Fibroblast of upper back skin (primary cell): ENCODE data around the gene HSPA1A.
"Not testable (repeated sequence)": the region's sequence is repeated elsewhere in the genome, so short reads cannot be mapped to it uniquely, and the experiment has no call there.

Experiments
- DNase-seq: peaks from one replicate; pipeline ENCODE4 v3.0.0-alpha.2; 2013

Gene HSPA1A

GRCh38 chr6:31836474-31837368 is 21.4 kb downstream of the HSPA1A start:
- peak; percentile 17 for DNase-seq

GRCh38 chr6:31837369-31838113 is 22.2 kb downstream of the HSPA1A start:
- peak; percentile 19 for DNase-seq

DNA sequence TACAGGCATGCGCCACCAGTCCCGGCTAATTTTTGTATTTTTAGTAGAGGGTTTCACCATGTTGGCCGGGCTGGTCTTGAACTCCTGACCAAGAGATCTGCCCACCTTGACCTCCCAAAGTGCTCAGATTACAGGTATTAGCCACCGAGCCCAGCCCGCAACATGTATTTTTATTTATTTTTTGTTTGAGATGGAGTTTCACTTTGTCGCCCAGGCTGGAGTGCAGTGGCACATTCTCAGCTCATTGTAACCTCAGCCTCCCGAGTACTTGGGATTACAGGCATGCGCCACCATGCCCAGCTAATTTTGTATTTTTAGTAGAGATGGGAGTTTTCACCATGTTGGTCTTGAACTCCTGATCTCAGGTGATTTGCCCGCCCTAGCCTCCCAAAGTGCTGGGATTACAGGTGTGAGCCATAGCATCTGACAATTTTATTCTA is 22.8 kb downstream of the HSPA1A start:
- DNase-seq = not testable (repeated sequence)

DNA sequence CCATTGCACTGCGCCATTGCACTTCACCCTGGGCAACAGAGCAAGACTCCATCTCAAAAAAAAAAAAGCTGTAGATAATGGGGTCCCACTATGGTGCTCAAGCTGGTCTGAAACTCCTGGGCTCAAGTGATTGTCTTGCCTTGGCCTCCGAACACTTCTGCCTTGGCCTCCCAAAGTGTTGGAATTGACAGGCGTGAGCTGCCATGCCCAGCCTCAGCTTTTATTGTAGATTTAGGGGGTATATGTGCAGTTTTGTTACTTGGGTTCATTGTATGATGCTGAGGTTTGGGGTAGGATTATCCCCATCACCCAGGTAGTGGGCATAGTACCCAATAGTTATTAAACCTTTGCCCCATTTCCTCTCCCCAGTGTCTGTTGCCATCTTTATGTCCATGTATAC is 23.6 kb downstream of the HSPA1A start:
- no peak for DNase-seq

DNA sequence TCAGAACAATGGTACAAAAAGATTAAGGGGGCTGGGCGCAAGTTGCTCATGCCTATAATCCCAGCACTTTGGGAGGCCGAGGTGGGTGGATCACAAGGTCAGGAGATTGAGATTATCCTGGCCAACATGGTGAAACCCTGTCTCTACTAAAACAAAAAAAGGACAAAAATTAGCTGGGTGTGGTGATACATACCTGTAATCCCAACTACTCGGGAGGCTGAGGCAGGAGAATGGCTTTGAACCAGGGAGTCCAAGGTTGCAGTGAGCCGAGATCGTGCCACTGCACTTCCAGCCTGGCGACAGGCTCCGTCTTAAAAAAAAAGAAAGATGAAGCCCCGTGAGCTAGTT is 24.4 kb downstream of the HSPA1A start:
- not testable (repeated sequence) for DNase-seq

DNA sequence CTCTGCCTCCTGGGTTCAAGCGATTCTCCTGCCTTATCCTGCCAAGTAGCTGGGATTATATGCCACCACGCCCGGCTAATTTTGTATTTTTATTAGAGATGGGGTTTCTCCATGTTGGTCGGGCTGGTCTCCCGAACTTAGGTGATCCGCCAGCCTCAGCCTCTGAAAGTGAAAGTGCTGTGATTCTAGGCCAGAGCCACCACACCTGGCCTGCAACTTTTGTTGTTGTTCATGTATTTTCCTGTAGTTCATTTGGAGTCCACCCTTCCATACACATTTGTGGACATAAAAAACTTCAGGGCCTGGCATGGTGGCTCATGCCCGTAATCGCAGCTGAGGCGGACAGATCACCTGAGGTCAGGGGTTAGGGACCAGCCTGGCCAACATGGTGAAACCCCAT is 26.7 kb downstream of the HSPA1A start:
- no peak for DNase-seq

DNA sequence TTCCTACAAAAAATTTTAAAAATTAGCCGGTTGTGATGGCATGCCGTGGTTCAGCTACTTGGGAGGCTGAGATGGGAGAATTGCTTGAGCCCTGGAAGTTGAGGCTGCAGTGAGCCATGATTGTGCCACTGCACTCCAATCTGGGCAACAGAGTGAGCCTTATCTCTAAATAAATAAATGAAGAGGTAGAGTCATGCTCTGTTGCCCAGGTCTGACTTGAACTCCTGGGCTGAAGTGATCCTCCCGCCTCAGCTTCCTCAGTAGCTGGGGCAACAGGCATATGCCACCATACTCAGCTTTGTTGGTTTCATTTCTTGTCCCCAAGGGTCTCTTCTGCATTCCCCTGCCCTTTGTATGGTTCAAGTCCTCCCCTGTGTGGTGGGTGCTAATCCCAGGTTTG is 29.2 kb downstream of the HSPA1A start:
- no peak for DNase-seq

- DNase-seq = no peak
Measured at GRCh38 chr6:31847276-31847978, 32.1 kb downstream of the HSPA1A start.

DNA sequence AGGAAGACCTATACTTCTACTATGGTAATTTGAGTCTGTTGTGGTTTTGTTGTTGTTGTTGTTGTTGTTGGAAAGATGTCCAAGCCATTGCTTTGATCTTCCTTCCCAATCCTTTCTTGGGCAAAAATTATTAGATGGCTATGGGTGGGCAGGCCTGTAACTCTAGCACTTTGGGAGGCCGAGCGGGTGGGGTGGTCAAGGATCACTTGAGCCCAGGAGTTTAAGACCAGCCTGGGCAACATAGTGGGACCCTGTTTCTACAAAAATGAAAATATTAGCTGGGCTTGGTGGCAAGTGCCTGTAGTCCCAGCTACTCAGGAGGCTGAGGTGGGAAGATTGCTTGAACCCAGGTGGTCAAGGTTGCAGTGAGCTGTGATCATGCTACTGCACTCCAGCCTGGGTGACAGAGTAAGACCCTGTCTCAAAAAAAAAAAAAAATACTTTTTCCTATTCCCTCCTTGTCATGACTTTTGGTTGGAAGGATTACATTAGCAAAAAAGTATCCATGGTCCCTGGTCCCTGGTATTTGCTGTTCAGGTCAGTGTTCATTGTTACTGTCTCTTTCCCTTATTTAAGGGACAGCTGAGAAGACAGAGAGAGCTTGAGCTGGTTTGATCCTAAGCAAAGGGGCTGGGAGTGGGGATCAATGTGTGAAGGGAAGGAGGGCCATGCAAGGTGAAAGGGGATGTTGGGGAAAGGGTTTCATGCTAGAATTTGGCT is 35.6 kb downstream of the HSPA1A start:
- no peak for DNase-seq

GRCh38 chr6:31851485-31851832 is 36.1 kb downstream of the HSPA1A start:
- no peak for DNase-seq

DNA sequence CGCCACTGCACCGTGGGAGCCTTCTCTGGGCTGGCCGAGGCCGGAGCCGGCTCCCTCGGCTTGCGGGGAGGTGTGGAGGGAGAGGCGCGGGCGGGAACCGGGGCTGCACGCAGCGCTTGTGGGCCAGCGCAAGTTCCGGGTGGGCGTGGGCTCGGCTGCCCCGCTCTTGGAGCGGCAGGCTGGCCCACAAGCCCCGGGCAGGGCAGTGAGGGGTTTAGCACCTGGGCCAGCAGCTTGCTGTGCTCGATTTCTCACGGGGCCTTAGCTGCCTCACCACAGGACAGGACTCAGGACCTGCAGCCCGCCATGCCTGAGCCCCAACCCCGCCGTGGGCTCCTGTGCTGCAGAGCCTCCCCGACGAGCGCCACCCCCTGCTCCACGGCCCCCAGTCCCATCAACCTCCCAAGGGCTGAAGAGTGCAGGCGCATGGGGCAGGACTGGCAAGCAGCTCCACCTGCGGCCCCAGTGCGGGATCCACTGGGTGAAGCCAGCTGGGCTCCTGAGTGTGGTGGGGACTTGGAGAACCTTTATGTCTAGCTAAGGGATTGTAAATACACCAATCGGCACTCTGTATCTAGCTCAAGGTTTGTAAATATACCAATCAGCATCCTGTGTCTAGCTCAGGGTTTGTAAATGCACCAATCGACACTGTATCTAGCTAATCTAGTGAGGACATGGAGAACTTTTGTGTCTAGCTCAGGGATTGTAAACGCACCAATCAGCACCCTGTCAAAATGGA is 36.8 kb downstream of the HSPA1A start:
- DNase-seq = not testable (repeated sequence)

DNA sequence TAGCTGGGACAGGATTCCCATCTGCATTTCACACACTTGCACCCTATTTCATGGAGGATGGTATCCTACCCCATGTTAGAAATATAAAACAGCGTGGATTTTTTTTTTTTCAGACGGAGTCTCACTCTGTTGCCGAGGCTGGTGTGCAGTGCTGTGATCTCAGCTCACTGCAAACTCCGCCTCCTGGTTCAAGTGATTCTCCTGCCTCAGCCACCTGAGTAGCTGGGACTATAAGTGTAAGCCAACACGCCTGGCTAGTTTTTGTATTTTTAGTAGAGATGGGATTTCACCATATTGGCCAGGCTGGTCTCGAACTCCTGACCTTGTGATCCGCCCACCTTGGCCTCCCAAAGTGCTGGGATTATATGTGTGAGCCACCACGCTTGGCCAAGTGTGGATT is 42.4 kb downstream of the HSPA1A start:
- DNase-seq = not testable (repeated sequence)

DNA sequence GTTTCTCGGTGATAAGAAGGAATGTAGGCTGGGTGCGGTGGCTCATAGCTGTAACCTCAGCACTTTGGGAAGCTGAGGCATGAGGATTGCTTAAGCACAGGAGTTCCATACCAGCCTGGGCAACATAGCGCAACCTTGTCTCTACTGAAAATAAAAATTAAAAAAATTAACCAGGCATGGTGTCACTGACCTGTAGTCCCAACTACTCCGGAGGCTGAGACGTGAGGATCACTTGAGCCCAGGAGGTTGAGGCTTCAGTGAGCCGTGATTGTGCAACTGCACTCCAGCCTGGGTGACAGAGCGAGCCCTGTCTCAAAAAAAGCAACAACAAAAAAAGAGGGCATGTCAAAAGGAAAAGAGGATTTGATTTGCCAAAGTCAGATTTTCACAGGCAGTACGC is 43.4 kb downstream of the HSPA1A start:
- no peak for DNase-seq

DNA sequence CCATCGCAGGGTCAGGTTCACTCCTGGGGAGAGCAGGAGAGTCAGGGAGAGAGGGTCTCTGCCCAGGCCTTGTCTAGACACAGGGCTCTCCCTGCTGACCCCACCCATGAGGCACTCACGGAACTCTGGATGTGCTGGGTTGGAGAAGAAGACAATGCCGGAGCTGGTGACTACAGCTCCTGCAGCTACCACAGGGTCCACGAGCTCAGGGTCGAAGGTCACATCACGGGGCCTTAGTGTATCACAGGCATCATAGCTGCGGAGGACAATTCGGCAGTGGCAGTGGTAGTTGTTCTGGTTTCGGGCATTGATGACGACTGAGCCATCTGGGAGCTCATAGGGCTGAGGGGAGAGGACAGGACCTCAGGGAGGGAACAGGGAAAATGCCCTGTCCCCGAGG is 44.6 kb downstream of the HSPA1A start:
- DNase-seq = no peak

- DNase-seq = no peak
Measured at GRCh38 chr6:31860349-31860748, 45.0 kb downstream of the HSPA1A start.

GRCh38 chr6:31861150-31861549 is 45.8 kb downstream of the HSPA1A start:
- DNase-seq = no peak

DNA sequence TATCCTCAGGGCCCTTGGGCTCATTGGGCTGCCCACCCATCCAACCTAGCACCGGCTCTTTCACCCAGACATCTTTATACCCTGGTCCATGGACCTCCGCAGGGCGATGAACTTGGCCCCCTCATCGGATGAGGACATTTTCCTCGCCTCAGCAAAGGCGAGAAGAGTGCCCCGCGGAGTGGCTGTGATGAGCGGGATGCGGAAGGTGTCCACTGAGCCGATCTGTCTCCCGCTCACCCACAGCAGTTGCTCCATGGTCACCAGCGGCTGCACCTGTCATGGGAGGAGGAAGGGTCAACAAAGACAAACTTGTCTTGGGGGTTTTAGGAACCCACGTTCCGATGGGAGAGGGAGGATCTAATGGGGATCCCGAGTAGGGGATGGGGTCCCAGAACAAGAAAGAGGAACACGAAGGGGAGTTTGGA is 46.6 kb downstream of the HSPA1A start:
- DNase-seq = no peak

- DNase-seq = peak; percentile 100
Measured at GRCh38 chr6:31862344-31863235, 47.2 kb downstream of the HSPA1A start, which contains the start of gene NEU1. NEU1 (minus strand) TSS chr6:31862821; CDS start chr6:31862776, 45 bp downstream.

- DNase-seq = not testable (repeated sequence)
Measured at GRCh38 chr6:31864123-31864562, 48.8 kb downstream of the HSPA1A start.

DNA sequence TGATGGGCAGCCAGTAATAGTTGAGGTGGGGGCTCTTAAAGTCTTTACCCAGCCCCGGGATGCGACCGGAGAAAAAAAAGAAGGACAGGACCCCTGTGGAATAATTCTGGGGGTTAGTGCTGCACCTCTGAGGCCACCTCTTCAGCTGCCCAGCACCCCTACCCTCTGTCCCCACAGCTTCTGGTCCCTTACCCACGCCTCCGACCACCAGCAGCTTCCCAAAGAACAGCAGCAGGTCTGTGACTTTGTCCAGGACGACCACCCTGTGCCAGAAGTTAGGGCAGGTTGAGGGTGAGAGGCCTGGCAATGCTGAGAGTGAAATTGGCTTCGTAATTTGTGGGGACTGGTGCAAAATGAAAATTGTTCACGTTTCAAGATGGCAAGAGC is 49.5 kb downstream of the HSPA1A start:
- no peak for DNase-seq
